Prostate gland (tissue), 2 donors: ENCODE results near the gene RABIF. TPM values are rescaled to one million over a fixed set of nuclear protein-coding genes. Genes with fewer than 3 reads are reported as not detected.

Experiments
- DNase-seq: peaks from one replicate; pipeline ENCODE4 v3.0.0-alpha.2; 2019; ENCODE audit warnings: low spot score
- H3K27ac ChIP-seq, 2 donors: fragments of 200-600 bp; sonication (generic); 2 replicates each; pipeline ENCODE4 v1.5.1; 2017 to 2019
- H3K27me3 ChIP-seq: fragments of 200-600 bp; sonication (generic); replicated peaks from 2 replicates; pipeline ENCODE4 v1.5.1; 2019; ENCODE audit not compliant: insufficient read depth
- H3K36me3 ChIP-seq, 2 donors: fragments of 200-600 bp; sonication (generic); 1 replicate in 1 of 2; 2 replicates in 1 of 2; pipeline versions ENCODE4 v1.5.1 to v1.8.1; 2017 to 2019
- H3K4me1 ChIP-seq: fragments of 200-600 bp; sonication (generic); replicated peaks from 2 replicates; pipeline ENCODE4 v1.5.1; 2019
- H3K4me3 ChIP-seq, 2 donors: fragments of 200-600 bp; sonication (generic); 2 replicates each; pipeline ENCODE4 v1.5.1; 2017 to 2019
- H3K9me3 ChIP-seq: fragments of 200-600 bp; sonication (generic); 2 replicates; pipeline ENCODE4 v1.5.1; 2017
- POLR2A ChIP-seq: fragments of 450-650 bp; IDR thresholded peaks from one replicate; pipeline ENCODE4 v1.6.1; 2016; ENCODE audit warnings: antibody characterized with exemption, mild to moderate bottlenecking
- POLR2AphosphoS5 ChIP-seq: sonication (generic); formaldehyde crosslinking; IDR thresholded peaks from one replicate; pipeline ENCODE4 v1.6.1; 2017; ENCODE audit warnings: antibody characterized with exemption
- WGBS: methylation state at CpG from one replicate; pipeline ENCODE4 v1.1.5; 2018; 5-methylcytosine and 5-hydroxymethylcytosine counted together
- intact Hi-C: fragments of 100-400 bp; cut with DNase I; formaldehyde crosslinking; loops from one replicate; pipeline ENCODE4 v1.14.2; 2022
- total RNA-seq, 2 donors: library from RNA; depleted of rRNA; stranded (reverse); fragments of >200 nt; gene quantifications; one replicate each; pipeline ENCODE4 v1.1.0, GENCODE V29; 2016
- TF ChIP-seq, protein P1 (sequence below), 4 experiments: fragments of 200-600 bp in 2 of 4; fragments of 450-650 bp in 2 of 4; sonication (generic) in 2 of 4; IDR thresholded peaks; 1 replicate in 3 of 4; 2 replicates in 1 of 4; pipeline ENCODE4 v1.5.1; 2016 to 2019; ENCODE audit warnings: antibody characterized with exemption in 4 of 4, mild to moderate bottlenecking in 2 of 4, moderate library complexity in 2 of 4

The RABIF gene
- total RNA-seq, 2 donors from 2014 or later, result 6.6 to 14.5 TPM

DNA sequence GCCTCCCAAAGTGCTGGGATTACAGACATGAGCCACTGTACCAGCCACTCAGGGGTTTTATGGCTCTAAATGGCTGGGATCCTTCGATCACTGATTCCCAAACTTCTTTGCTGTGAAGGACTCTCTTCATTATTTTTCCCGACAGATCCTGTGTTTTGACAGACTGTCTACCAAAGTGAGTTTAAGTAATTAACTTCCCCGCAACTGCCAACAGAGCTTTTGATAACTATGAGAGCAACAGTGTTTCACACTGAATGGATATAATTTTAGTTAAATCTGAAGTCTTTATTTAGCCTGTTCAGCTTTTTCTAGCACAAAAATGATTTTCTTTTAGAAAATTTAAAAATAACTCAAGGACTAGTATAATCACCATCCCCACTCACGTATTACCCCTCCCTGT lies 12.6 kb upstream of the RABIF start:
- no peaks in the 10 kb centered on the region for H3K9me3 ChIP-seq
- H3K4me3 ChIP-seq, result no peak overlapping the region
- TF ChIP-seq, protein P1, sequence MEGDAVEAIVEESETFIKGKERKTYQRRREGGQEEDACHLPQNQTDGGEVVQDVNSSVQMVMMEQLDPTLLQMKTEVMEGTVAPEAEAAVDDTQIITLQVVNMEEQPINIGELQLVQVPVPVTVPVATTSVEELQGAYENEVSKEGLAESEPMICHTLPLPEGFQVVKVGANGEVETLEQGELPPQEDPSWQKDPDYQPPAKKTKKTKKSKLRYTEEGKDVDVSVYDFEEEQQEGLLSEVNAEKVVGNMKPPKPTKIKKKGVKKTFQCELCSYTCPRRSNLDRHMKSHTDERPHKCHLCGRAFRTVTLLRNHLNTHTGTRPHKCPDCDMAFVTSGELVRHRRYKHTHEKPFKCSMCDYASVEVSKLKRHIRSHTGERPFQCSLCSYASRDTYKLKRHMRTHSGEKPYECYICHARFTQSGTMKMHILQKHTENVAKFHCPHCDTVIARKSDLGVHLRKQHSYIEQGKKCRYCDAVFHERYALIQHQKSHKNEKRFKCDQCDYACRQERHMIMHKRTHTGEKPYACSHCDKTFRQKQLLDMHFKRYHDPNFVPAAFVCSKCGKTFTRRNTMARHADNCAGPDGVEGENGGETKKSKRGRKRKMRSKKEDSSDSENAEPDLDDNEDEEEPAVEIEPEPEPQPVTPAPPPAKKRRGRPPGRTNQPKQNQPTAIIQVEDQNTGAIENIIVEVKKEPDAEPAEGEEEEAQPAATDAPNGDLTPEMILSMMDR (IDR thresholded peaks at IDR 0.05), result no peak
- TF ChIP-seq POLR2AphosphoS5, result no peak
- TF ChIP-seq POLR2A, result no peak
- no peaks in the 10 kb centered on the region for H3K27me3 ChIP-seq
- no peak overlapping the region for H3K27ac ChIP-seq
- no peaks in the 10 kb centered on the region for H3K4me1 ChIP-seq
- no peak for DNase-seq
- 94% methylated on average over 4 of the region's 4 CpGs for WGBS
- intact Hi-C loops, result no loop called here
- peaks cover 0 to 4% of the 10 kb centered on the region in 2 donors for H3K36me3 ChIP-seq

DNA sequence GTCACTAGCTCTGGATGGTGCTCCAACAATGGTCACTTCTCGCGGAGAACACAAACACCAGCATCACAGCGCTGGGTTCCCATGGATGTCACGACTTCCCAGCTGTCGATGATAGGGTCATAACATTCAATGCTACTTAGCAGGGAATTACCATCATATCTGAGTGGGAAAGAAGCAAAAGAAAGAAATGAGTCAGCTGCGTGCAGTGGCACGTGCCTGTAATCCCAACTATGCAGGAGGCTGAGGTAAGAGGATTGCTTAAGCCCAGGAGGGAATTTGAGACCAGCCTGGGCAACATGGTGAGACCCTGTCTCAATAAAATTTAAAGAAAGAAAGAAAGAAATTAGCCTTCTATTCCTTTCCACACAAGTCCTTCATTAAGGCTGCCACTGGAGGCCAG lies 3.6 kb upstream of the RABIF start:
- DNase-seq, result no peak
- TF ChIP-seq, protein P1 (IDR thresholded peaks at IDR 0.05), result no peak
- no peaks in the 10 kb centered on the region for H3K4me1 ChIP-seq
- H3K36me3 ChIP-seq, result peaks cover 6 to 10% of the 10 kb centered on the region in 2 donors
- H3K27me3 ChIP-seq, result no peaks in the 10 kb centered on the region
- WGBS, result 91% methylated on average over 7 of the region's 7 CpGs
- no peaks in the 10 kb centered on the region for H3K9me3 ChIP-seq
- no peak overlapping the region for H3K4me3 ChIP-seq
- no peak overlapping the region for H3K27ac ChIP-seq
- intact Hi-C loops, result no loop called here

DNA sequence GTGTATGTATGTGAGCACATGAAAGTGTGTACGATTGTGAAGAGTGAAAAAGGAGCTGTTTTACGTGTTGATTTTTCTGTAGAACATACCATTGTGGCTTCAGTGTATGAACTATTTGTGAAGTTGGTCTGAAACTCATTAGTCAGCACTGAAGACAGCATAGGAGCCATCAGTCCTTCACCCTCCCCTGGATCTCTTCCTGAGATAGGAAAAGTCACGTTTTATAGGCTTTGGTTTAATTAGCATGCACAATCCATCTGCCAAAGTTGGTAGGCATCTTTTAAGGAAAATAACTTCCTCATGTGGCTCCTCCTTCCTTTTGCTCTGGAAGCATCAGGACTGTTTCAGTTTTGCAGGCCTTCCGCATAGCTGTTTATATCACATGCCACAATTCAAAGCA lies 1.4 kb upstream of the RABIF start:
- WGBS, result 68% methylated on average over 4 of the region's 4 CpGs
- H3K36me3 ChIP-seq, result peaks cover 3 to 10% of the 10 kb centered on the region in 2 donors
- H3K27ac ChIP-seq, result no peak overlapping the region
- H3K9me3 ChIP-seq, result no peaks in the 10 kb centered on the region
- H3K27me3 ChIP-seq, result no peaks in the 10 kb centered on the region
- TF ChIP-seq POLR2A, result no peak
- no peak for TF ChIP-seq POLR2AphosphoS5
- TF ChIP-seq, protein P1 (IDR thresholded peaks at IDR 0.05), result no peak
- no peaks in the 10 kb centered on the region for H3K4me1 ChIP-seq
- intact Hi-C loops, result no loop called here
- no peak overlapping the region for H3K4me3 ChIP-seq
- no peak for DNase-seq

DNA sequence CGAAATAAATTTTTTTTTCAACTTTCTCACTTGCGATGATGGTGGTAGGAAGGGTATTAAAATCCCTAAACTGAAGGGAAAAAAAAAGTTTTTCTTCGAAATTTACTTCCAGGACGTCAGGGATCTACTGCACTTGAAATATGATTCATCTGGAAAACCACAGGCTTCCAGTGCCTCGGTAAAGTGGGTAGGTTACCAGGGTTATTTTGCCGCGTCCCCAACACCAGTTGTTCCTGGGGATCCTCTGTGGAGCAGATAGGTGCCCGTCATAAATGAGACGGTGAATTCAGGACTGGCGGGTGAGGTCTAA lies 773 bp downstream of the RABIF start:
- no peaks in the 10 kb centered on the region for H3K27me3 ChIP-seq
- peak overlapping the region; percentile 80 to 82 for H3K4me3 ChIP-seq
- intact Hi-C loops, result loop anchor here (5.0 kb wide), 1 partner anchor 76 kb away; the partner anchor contains the start of gene PCAT6
- 1% methylated on average over 10 of the region's 10 CpGs for WGBS
- TF ChIP-seq POLR2A (no peak), POLR2AphosphoS5 (no peak)
- TF ChIP-seq, protein P1 (IDR thresholded peaks at IDR 0.05), result no peak
- H3K4me1 ChIP-seq, result no peaks in the 10 kb centered on the region
- H3K36me3 ChIP-seq, result no peaks in the 10 kb centered on the region
- H3K9me3 ChIP-seq, result no peaks in the 10 kb centered on the region
- DNase-seq, result no peak
- H3K27ac ChIP-seq, result peak overlapping the region; percentile 94 to 98

DNA sequence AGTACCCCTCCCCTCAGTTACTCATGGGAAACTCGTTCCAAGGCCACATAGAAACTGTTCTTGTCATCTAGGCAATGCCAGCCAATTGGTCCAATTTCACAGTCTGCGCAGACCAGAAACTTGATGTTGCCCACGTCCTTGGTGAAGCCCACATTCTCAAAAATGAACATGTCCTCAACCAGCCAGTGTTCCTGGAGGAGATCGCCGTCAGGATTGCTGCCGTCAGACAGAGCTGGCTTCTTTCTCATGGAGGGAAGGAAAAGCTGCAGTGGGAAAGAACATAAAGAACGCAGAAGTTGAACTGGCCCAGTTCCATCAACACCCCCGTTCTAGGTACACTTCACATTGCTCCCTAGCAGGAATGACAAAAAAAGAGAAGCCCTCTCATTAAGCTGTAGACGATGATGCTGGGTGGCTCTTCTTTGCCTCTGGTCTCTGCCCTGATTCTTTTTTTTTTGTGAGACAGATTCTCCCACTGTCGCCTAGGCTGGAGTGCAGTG lies 7.9 kb downstream of the RABIF start:
- no peaks in the 10 kb centered on the region for H3K4me1 ChIP-seq
- WGBS, result 88% methylated on average over 10 of the region's 10 CpGs
- intact Hi-C loops, result no loop called here
- H3K36me3 ChIP-seq, result no peaks in the 10 kb centered on the region
- no peaks in the 10 kb centered on the region for H3K9me3 ChIP-seq
- TF ChIP-seq, protein P1 (IDR thresholded peaks at IDR 0.05), result no peak
- TF ChIP-seq POLR2AphosphoS5, result no peak
- no peak for TF ChIP-seq POLR2A
- no peaks in the 10 kb centered on the region for H3K27me3 ChIP-seq
- no peak overlapping the region for H3K27ac ChIP-seq
- DNase-seq, result no peak
- no peak overlapping the region for H3K4me3 ChIP-seq
